SK-N-SH (cell line): ENCODE measurements around the gene AHNAK. TPM values are rescaled to one million over a fixed set of nuclear protein-coding genes. Genes with fewer than 3 reads are reported as not detected.
A peak's percentile ranks its signal among the peaks of the same experiment; 100 is the strongest.

ENCODE experiments used
- CTCF ChIA-PET: fragments of 300-600, 350-600 bp; formaldehyde crosslinking; extraction: SDS; loops from one replicate; lab custom pipeline; 2021; lab: Yijun Ruan, JAX
- POLR2A ChIA-PET: fragments of 350-600 bp; sonication (Branson Sonifier 250); formaldehyde crosslinking; extraction: SDS; loops from one replicate; lab custom pipeline; 2020; ENCODE audit warnings: antibody characterized with exemption, inconsistent platforms; lab: Yijun Ruan, JAX
- DNase-seq: peaks from one replicate; pipeline ENCODE4 v3.0.0; 2012
- H2AFZ ChIP-seq: fragments of 200-600 bp; sonication (generic); 2 replicates; pipeline ENCODE4 v1.8.1; 2016; ENCODE audit warnings: antibody characterized with exemption, mild to moderate bottlenecking, low read depth
- H3F3A ChIP-seq: fragments of 200-600 bp; sonication (generic); replicated peaks from 2 replicates; pipeline ENCODE3; 2016; ENCODE audit warnings: antibody characterized with exemption, mild to moderate bottlenecking; ENCODE audit not compliant: insufficient read depth
- H3K27ac ChIP-seq, 2 experiments: fragments of 200-500 bp in 1 of 2; fragments of 200-600 bp in 1 of 2; sonication (Bioruptor generic) in 1 of 2; sonication (generic), shearing (Covaris generic) in 1 of 2; 2 replicates each; pipeline versions ENCODE4 v1.5.1 to v1.6.1; 2014 to 2016; ENCODE audit warnings: low read depth in 2 of 2, inconsistent platforms in 1 of 2, low read length in 1 of 2, mild to moderate bottlenecking in 1 of 2, mixed read lengths in 1 of 2
- H3K27me3 ChIP-seq: fragments of 200-600 bp; sonication (generic), shearing (Covaris generic); 2 replicates; pipeline ENCODE4 v1.6.1; 2016; ENCODE audit warnings: mixed run types; ENCODE audit not compliant: insufficient read depth
- H3K36me3 ChIP-seq, 2 experiments: fragments of 200-500 bp in 1 of 2; fragments of 200-600 bp in 1 of 2; sonication (Bioruptor generic) in 1 of 2; sonication (generic) in 1 of 2; replicated peaks in 1 of 2; 2 replicates each; pipeline versions ENCODE3 to v1.5.1; 2014 to 2016; ENCODE audit warnings: low read length in 1 of 2, mild to moderate bottlenecking in 1 of 2; ENCODE audit not compliant: insufficient read depth in 2 of 2, control insufficient read depth in 1 of 2
- H3K4me1 ChIP-seq, 2 experiments: fragments of 200-500 bp in 1 of 2; fragments of 200-600 bp in 1 of 2; sonication (Bioruptor generic) in 1 of 2; sonication (generic), shearing (Covaris generic) in 1 of 2; 2 replicates each; pipeline versions ENCODE4 v1.5.1 to v1.6.1; 2014 to 2016; ENCODE audit warnings: low read depth in 1 of 2, low read length in 1 of 2, mixed run types in 1 of 2; ENCODE audit not compliant: insufficient read depth in 2 of 2, control insufficient read depth in 1 of 2
- H3K4me2 ChIP-seq: fragments of 200-600 bp; sonication (generic), shearing (Covaris generic); 2 replicates; pipeline ENCODE4 v1.6.1; 2017; ENCODE audit warnings: mixed run types
- H3K4me3 ChIP-seq, 2 experiments: fragments of 200-500 bp in 1 of 2; fragments of 200-600 bp in 1 of 2; sonication (Bioruptor generic) in 1 of 2; sonication (generic), shearing (Covaris generic) in 1 of 2; 2 replicates each; pipeline versions ENCODE4 v1.5.1 to v1.8.1; 2014 to 2016; ENCODE audit warnings: low read depth in 2 of 2, inconsistent platforms in 1 of 2, low read length in 1 of 2, mild to moderate bottlenecking in 1 of 2, mixed read lengths in 1 of 2, moderate library complexity in 1 of 2
- H3K79me2 ChIP-seq: fragments of 200-600 bp; sonication (generic); 2 replicates; pipeline ENCODE4 v1.8.1; 2017; ENCODE audit warnings: mild to moderate bottlenecking; ENCODE audit not compliant: insufficient read depth
- H3K9ac ChIP-seq: fragments of 200-600 bp; sonication (generic); 2 replicates; pipeline ENCODE4 v1.6.1; 2017; ENCODE audit warnings: mixed run types
- H3K9me2 ChIP-seq: fragments of 200-600 bp; sonication (generic); 2 replicates; pipeline ENCODE4 v1.6.1; 2017; ENCODE audit warnings: mixed run types
- H3K9me3 ChIP-seq: fragments of 200-600 bp; sonication (generic); 2 replicates; pipeline ENCODE4 v1.6.1; 2017; ENCODE audit warnings: mixed run types, mild to moderate bottlenecking, moderate library complexity
- H4K20me1 ChIP-seq: fragments of 200-600 bp; sonication (generic); 2 replicates; pipeline ENCODE4 v1.6.1; 2017; ENCODE audit warnings: mild to moderate bottlenecking, mixed run types; ENCODE audit not compliant: insufficient read depth
- CHD2 ChIP-seq: fragments of 150-350 bp; IDR thresholded peaks from 2 replicates; pipeline ENCODE4 v1.6.1; 2018; ENCODE audit warnings: low read length; ENCODE audit not compliant: partially characterized antibody
- ELF1 ChIP-seq: IDR thresholded peaks from 2 replicates; pipeline ENCODE4 v1.4.0; 2012
- EZH2phosphoT487 ChIP-seq: fragments of 200-600 bp; sonication (generic); IDR thresholded peaks from 2 replicates; pipeline ENCODE4 v1.6.1; 2017; ENCODE audit warnings: low read depth, mixed run types, mild to moderate bottlenecking, antibody characterized with exemption, moderate library complexity, borderline replicate concordance
- FOXJ3 ChIP-seq: sonication (generic); formaldehyde crosslinking; IDR thresholded peaks from 2 replicates; pipeline ENCODE4 v1.5.1; 2020; ENCODE audit warnings: mild to moderate bottlenecking, missing genetic modification reagents
- FOXM1 ChIP-seq: IDR thresholded peaks from 2 replicates; pipeline ENCODE4 v1.4.0; 2012; ENCODE audit warnings: low read depth, mild to moderate bottlenecking
- GABPA ChIP-seq: IDR thresholded peaks from 2 replicates; pipeline ENCODE4 v1.4.0; 2012; ENCODE audit warnings: low read depth, mild to moderate bottlenecking
- IRF3 ChIP-seq: fragments of 150-350 bp; IDR thresholded peaks from 2 replicates; pipeline ENCODE4 v1.6.1; 2016; ENCODE audit warnings: mild to moderate bottlenecking, low read depth, low read length
- MAX ChIP-seq: IDR thresholded peaks from 2 replicates; pipeline ENCODE4 v1.4.0; 2012; ENCODE audit warnings: low read depth
- MXI1 ChIP-seq: IDR thresholded peaks from 2 replicates; pipeline ENCODE4 v1.6.1; 2012; ENCODE audit warnings: mild to moderate bottlenecking, low read depth, low read length, improper control_type of control experiment
- NFIC ChIP-seq: IDR thresholded peaks from 2 replicates; pipeline ENCODE4 v1.4.0; 2012; ENCODE audit warnings: borderline replicate concordance
- NRF1 ChIP-seq: IDR thresholded peaks from 2 replicates; pipeline ENCODE4 v1.6.1; 2012; ENCODE audit warnings: low read depth, mild to moderate bottlenecking, low read length
- RAD21 ChIP-seq: IDR thresholded peaks from 2 replicates; pipeline ENCODE4 v1.6.1; 2012; ENCODE audit warnings: mild to moderate bottlenecking, low read length
- RCOR1 ChIP-seq: fragments of 150-350 bp; IDR thresholded peaks from 2 replicates; pipeline ENCODE4 v1.6.1; 2017; ENCODE audit warnings: antibody characterized with exemption, low read length
- RFX5 ChIP-seq: IDR thresholded peaks from 2 replicates; pipeline ENCODE4 v1.6.1; 2012; ENCODE audit warnings: mild to moderate bottlenecking, improper control_type of control experiment, low read length
- RXRA ChIP-seq: IDR thresholded peaks from 2 replicates; pipeline ENCODE4 v1.4.0; 2012; ENCODE audit warnings: low read depth, mild to moderate bottlenecking, borderline replicate concordance
- SMC3 ChIP-seq: IDR thresholded peaks from 2 replicates; pipeline ENCODE4 v1.6.1; 2012; ENCODE audit warnings: low read depth, low read length, improper control_type of control experiment
- TAF1 ChIP-seq: IDR thresholded peaks from 2 replicates; pipeline ENCODE4 v1.6.1; 2012; ENCODE audit warnings: low read depth, mild to moderate bottlenecking, low read length, moderate library complexity, borderline replicate concordance
- TCF12 ChIP-seq: IDR thresholded peaks from 2 replicates; pipeline ENCODE4 v1.4.0; 2012
- TEAD4 ChIP-seq: IDR thresholded peaks from 2 replicates; pipeline ENCODE4 v1.4.0; 2012; ENCODE audit warnings: mild to moderate bottlenecking, borderline replicate concordance; ENCODE audit not compliant: insufficient read depth
- ZBTB33 ChIP-seq: IDR thresholded peaks from 2 replicates; pipeline ENCODE4 v1.4.0; 2012; ENCODE audit warnings: low read depth, borderline replicate concordance
- WGBS: methylation state at CpG from one replicate; pipeline ENCODE4 v1.1.6; 2017; ENCODE audit warnings: low lambda C conversion rate; 5-methylcytosine and 5-hydroxymethylcytosine counted together
- polyA plus RNA-seq, 3 experiments: library from polyadenylated mRNA; depleted of rRNA; stranded (reverse); fragments of >200 nt; gene quantifications; 2 replicates each; pipeline ENCODE4 v1.2.3, GENCODE V29; 2012

Gene AHNAK
- polyA plus RNA-seq, 1 of the 3 experiments (the other 2 are of a cell fraction) = 57.8 TPM

- H3K4me1 ChIP-seq = peaks cover 29 to 43% of the 10 kb centered on the region in 2 experiments; a peak in 3 of 4 replicates
- H3K4me3 ChIP-seq = no peak overlapping the region
- H3F3A ChIP-seq = peaks cover 7% of the 10 kb centered on the region
- ChIA-PET POLR2A (interaction anchor here (1.7 to 2.4 kb wide), 2 partner anchors 27 to 263 kb away, joined by 7 read pairs; partner anchors contain the start of genes C11orf98 and CSKMT), CTCF (interaction anchor here (0.9 to 5.5 kb wide), 5 partner anchors 10 to 476 kb away, joined by 3 to 60 read pairs (median 4); no protein-coding TSS in a partner anchor)
- H3K27ac ChIP-seq = peak overlapping the region in 1 of 2 experiments; percentile 85; a peak in 1 of 4 replicates
- H3K36me3 ChIP-seq = no peaks in the 10 kb centered on the region
- TF ChIP-seq EZH2phosphoT487 (no peak), RFX5 (no peak), FOXJ3 (no peak), TAF1 (no peak), IRF3 (no peak), ZBTB33 (no peak), CHD2 (no peak), SMC3 (no peak), MAX (no peak), GABPA (no peak), NRF1 (no peak), RCOR1 (no peak), ELF1 (no peak)
- H3K27me3 ChIP-seq = no peaks in the 10 kb centered on the region
- H3K79me2 ChIP-seq = no peaks in the 10 kb centered on the region
- no peaks in the 10 kb centered on the region for H3K9me2 ChIP-seq
- H3K9me3 ChIP-seq = no peaks in the 10 kb centered on the region
- H3K9ac ChIP-seq = no peak overlapping the region
- WGBS = 92% methylated on average over 4 of the region's 7 CpGs
- H2AFZ ChIP-seq = no peak overlapping the region
- DNase-seq = no peak
- H4K20me1 ChIP-seq = no peaks in the 10 kb centered on the region
- no peak overlapping the region for H3K4me2 ChIP-seq
These were observed 144.8 kb downstream of the AHNAK start for GRCh38 chr11:62401811-62402210.

- Histone ChIP-seq H3K36me3 (no peaks in the 10 kb centered on the region), H3K4me1 (peaks cover 29 to 48% of the 10 kb centered on the region in 2 experiments; a peak in 3 of 4 replicates), H3K27me3 (no peaks in the 10 kb centered on the region), H3K9me3 (no peaks in the 10 kb centered on the region), H3K9ac (no peak overlapping the region), H3K79me2 (no peaks in the 10 kb centered on the region), H3K4me3 (no peak overlapping the region), H3K9me2 (no peaks in the 10 kb centered on the region), H2AFZ (no peak overlapping the region), H3F3A (peaks cover 7% of the 10 kb centered on the region), H4K20me1 (no peaks in the 10 kb centered on the region), H3K27ac (peak overlapping the region in 1 of 2 experiments; percentile 85; a peak in 3 of 4 replicates), H3K4me2 (peak overlapping the region; percentile 73; the same call in 1 of the 2 replicates)
- POLR2A ChIA-PET = interaction anchor here (1.2 to 2.4 kb wide), 4 partner anchors 27 to 264 kb away, joined by 5 to 7 read pairs (median 7); partner anchors contain the start of genes C11orf98, CSKMT and TUT1
- TF ChIP-seq TEAD4 = no peak
- TF ChIP-seq MXI1 = no peak
- no peak for TF ChIP-seq FOXJ3
- TF ChIP-seq IRF3 = no peak
- no peak for TF ChIP-seq CHD2
- no peak for TF ChIP-seq RAD21
- no peak for TF ChIP-seq NFIC
- TF ChIP-seq TCF12 = no peak
- no peak for TF ChIP-seq RCOR1
- TF ChIP-seq RFX5 = no peak
- TF ChIP-seq FOXM1 = no peak
- no peak for TF ChIP-seq SMC3
- no peak for TF ChIP-seq RXRA
- TF ChIP-seq MAX = no peak
- no peak for DNase-seq
- WGBS = 100% methylated on average over 1 of the region's 5 CpGs
- CTCF ChIA-PET = interaction anchor here (0.9 to 5.5 kb wide), 6 partner anchors 10 to 475 kb away, joined by 3 to 60 read pairs (median 4); no protein-coding TSS in a partner anchor
These were observed 145.2 kb downstream of the AHNAK start for GRCh38 chr11:62401356-62401755.
